ENCODE data around the gene PLEKHM3. TPM values are rescaled to one million over a fixed set of nuclear protein-coding genes. Genes with fewer than 3 reads are reported as not detected.
A peak's percentile ranks its signal among the peaks of the same experiment; 100 is the strongest.
"Not testable (repeated sequence)": the region's sequence is repeated elsewhere in the genome, so short reads cannot be mapped to it uniquely, and the experiment has no call there.

PLEKHM3 gene
- total RNA-seq, 1 experiment from 2014 or later, result 25.8 TPM

GRCh38 chr2:207819021-207819797 is 206.1 kb downstream of the PLEKHM3 start:
- in situ Hi-C loops (cut with HindIII; ENCODE audit: low sequenced_read_pairs), result no loop called here
- DNase-seq (ENCODE audit: low spot score), result no peak

- no peak for DNase-seq (ENCODE audit: low spot score)
- in situ Hi-C loops (cut with HindIII; ENCODE audit: low sequenced_read_pairs), result no loop called here
Observed at GRCh38 chr2:207816546-207816945, 208.8 kb downstream of the PLEKHM3 start.

DNA sequence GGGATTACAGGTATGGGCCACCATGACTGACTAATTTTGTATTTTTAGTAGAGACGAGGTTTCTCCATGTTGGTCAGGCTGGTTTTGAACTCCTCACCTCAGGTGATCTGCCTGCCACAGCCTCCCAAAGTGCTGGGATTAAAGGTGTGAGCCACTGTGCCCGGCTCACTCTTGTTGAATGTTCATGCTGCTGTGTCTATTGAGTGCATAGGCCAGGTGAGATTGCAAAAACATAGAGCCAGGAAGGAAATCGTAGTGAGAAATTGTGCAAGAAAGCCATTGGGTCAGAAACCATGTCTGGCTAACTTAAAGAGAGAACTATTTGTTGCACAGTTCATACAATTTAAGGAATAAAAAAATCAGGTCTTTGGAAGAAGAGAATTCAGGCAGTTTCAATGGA is 210.1 kb downstream of the PLEKHM3 start:
- no peak for DNase-seq (ENCODE audit: low spot score)
- in situ Hi-C loops (cut with HindIII; ENCODE audit: low sequenced_read_pairs), result no loop called here

DNA sequence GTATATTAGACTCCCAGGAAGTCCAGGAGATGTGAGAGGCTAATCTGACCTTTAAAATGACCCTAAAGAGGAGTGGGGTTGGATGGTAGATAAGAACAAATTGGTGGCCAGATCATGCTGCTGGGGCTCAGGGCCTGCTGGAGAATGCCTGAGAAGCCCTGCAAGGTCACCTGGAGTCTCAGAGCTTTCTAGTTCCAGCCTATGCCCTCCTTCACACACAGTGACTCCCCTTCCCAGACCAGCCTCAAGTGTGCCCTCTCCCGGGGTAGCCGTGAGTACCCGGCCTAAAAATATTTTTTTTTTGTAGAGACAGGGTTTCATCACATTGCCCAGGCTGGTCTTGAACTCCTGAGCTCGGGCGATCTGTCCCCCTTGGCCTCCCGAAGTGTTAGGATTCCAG is 211.4 kb downstream of the PLEKHM3 start:
- in situ Hi-C loops (cut with HindIII; ENCODE audit: low sequenced_read_pairs), result no loop called here
- peak; percentile 47 for DNase-seq (ENCODE audit: low spot score)

GRCh38 chr2:207813221-207813916 is 212.0 kb downstream of the PLEKHM3 start:
- in situ Hi-C loops (cut with HindIII; ENCODE audit: low sequenced_read_pairs), result no loop called here
- no peak for DNase-seq (ENCODE audit: low spot score)

- in situ Hi-C loops (cut with HindIII; ENCODE audit: low sequenced_read_pairs), result no loop called here
- DNase-seq (ENCODE audit: low spot score), result no peak
Observed at GRCh38 chr2:207812726-207813080, 212.6 kb downstream of the PLEKHM3 start.

DNA sequence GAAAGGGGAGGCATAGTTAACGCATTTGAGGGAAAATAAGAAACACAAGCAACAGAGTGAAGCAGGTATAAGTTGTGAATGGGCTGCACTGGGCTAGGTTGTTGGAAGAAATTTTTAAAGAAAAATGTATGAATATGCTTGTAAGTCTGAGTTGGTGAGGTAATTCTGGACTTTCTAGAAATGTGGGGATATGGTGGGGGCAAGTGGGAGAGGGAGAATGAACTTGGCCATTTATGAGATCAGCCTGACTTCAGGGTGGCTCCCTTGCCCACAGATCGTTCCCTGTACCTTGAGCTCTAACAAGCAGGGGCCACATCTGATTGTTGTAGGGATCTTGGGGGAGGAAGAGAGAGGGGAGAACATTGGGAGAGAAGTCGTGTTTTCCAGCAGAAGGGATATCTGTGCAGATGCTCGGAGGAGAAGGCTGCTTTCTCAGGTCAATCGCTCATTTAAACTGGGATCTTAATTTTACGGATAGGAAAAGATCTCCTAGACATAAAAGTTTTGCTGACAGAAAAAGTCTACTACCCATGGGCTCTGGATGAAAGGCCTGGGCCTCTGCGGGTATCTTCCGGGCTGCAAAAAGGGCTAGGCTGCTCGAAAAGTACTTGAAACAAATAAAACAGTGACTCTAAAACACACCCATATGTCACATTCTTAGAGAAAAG is 213.1 kb downstream of the PLEKHM3 start:
- in situ Hi-C loops (cut with HindIII; ENCODE audit: low sequenced_read_pairs), result no loop called here
- DNase-seq (ENCODE audit: low spot score), result peak; percentile 33

- DNase-seq (ENCODE audit: low spot score); in situ Hi-C loops (cut with HindIII; ENCODE audit: low sequenced_read_pairs): not testable (repeated sequence)
Observed at GRCh38 chr2:207811658-207812057, 213.7 kb downstream of the PLEKHM3 start.

DNA sequence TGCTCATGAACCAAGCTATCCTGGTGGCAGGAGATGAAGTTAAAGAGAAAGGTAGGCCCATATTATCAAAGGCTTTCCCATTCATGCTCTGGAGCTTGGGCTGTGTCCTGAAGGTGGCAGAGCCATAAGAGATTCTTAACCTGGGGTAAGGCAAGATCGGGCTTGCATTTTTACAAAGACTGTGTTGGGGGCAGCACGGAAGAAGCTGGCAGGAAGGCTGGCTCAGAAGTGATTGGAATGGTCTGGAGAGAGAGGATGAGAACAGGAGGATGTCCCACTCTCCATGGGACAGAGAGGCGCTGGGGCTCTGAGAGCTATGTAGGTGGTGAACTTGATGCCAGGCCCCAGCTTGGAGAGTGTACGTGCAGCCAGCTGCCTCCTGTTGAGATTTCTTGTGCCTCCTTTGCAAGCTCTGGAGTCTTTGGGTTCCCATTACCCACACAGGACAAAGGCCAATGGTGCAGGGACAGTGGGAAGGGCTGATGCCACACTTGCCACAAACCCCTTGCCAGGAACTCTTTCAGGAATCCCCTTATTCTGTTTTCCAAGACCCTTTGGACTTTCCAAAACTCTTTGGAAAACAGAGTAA is 215.0 kb downstream of the PLEKHM3 start:
- in situ Hi-C loops (cut with HindIII; ENCODE audit: low sequenced_read_pairs), result no loop called here

GRCh38 chr2:207808119-207808518 is 217.2 kb downstream of the PLEKHM3 start:
- no peak for DNase-seq (ENCODE audit: low spot score)
- in situ Hi-C loops (cut with HindIII; ENCODE audit: low sequenced_read_pairs), result no loop called here

More for the DNA sequence above, 215.0 kb downstream of the PLEKHM3 start:
- no peak for DNase-seq (ENCODE audit: low spot score)

DNA sequence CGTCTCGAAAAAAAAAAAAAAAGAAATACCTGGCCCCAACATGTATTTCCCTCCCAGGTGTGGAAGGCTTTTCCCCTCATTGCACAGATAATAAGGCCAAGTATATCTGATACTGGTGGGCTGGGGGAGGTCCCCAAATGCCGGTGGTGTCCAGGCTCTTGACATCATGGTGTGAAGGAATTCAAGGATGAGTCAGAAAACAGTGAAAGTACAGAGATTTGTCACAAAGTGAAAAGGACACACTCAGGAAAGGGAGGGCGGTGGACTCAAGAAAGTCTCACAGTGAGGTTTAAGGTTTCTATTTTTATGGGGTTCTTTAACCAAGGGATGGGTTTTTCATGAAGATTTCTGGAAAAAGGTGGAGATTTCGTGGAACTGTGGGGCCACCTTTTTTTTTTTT is 217.8 kb downstream of the PLEKHM3 start:
- DNase-seq (ENCODE audit: low spot score), result no peak
- in situ Hi-C loops (cut with HindIII; ENCODE audit: low sequenced_read_pairs), result no loop called here

DNA sequence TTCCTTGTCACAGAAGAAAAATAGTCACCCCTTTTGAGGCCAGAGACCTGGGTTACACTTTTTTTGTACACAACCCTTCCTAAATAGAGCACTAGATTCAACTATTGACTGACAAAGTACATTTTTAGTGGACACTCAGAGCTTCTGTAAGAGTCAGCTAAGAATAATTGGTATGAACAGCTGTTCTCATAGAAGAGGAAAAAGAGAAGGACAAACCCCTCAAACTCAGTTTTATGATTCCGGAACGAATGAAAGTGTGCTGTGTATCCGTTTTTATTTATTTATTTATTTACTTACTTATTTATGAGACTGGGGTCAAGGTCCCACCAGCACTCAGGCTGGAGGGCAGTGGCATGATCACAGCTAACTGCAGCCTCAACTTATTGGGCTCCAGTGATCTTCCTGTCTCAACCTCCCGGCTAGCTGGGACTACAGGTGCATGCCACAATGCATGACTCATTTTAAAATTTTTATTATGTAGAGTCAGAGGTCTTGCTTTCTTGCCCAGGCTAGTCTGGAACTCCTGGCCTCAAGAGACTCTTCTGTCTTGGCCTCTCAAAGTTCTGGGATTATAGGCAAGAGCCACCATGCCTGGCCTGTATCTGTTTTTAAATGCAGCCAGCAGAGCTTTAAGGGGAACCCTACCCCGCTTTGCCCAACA is 219.6 kb downstream of the PLEKHM3 start:
- in situ Hi-C loops (cut with HindIII; ENCODE audit: low sequenced_read_pairs), result no loop called here
- DNase-seq (ENCODE audit: low spot score), result no peak

DNA sequence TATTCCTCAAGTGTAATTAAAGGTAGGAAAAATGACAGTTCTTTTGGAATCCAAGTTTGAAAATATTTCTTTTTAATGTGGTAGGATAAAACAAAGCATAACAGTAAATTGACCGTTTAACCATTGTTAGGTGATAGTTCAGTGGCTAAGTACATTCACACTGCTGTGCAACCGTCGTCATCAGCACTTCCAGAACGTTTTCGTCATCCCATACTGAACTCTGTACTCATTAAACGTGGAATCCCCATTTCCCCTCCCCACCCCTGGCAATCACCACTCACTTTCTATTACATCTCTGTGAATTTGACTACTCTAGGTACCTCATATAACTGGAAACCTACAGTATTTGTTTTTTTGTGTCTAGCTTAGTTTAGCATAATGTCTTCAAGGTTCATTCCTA is 222.7 kb downstream of the PLEKHM3 start:
- in situ Hi-C loops (cut with HindIII; ENCODE audit: low sequenced_read_pairs), result no loop called here
- DNase-seq (ENCODE audit: low spot score), result no peak

DNA sequence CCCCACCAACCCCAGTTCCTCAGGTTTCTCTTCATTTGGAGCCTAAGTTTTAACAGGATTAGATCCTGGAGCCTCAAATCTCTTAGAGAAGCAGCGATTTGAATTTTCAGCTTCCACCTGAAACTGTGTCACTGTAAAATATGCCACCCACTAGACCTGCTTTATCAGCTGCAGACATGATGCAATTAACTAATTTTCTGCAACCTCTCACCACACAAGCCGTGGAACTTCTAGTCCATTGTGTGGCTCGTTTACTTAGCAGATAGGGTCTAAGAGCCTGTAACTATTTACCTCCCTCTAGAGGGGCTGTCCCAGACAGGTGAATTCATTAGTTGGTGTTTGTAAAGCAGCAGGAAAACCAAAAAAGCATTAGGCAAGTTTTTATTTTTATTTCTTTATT is 224.1 kb downstream of the PLEKHM3 start:
- in situ Hi-C loops (cut with HindIII; ENCODE audit: low sequenced_read_pairs), result no loop called here
- no peak for DNase-seq (ENCODE audit: low spot score)

- peak; percentile 74 for DNase-seq (ENCODE audit: low spot score)
- in situ Hi-C loops (cut with HindIII; ENCODE audit: low sequenced_read_pairs), result no loop called here
Observed at GRCh38 chr2:207796585-207797350, 228.6 kb downstream of the PLEKHM3 start.

DNA sequence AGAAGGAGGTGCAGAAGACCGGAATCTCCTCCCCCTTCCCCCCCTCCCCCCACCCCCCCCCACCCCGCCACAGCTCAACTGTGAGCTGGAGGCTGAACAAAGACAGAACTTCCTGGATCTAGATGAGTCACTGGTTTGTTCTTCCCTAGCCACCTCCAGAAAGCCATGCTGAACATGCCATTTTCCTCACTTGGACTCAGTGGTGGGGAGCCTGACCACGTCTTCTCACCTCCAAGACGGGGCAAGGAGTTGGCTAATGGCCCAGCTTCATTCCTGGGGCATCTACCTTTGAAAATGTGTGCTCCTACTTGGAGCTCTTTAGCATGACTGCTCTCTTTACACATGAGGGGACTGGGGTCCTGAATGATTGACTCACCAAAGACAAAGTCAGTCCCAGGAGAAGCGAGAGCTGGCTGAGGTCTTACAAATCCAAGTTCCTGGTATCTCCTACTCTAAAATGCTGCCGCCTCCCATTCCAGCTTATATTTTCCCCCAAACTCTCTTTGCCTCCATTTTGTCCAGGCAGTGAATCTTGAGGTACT is 233.0 kb downstream of the PLEKHM3 start:
- DNase-seq (ENCODE audit: low spot score), result no peak
- in situ Hi-C loops (cut with HindIII; ENCODE audit: low sequenced_read_pairs), result no loop called here

DNA sequence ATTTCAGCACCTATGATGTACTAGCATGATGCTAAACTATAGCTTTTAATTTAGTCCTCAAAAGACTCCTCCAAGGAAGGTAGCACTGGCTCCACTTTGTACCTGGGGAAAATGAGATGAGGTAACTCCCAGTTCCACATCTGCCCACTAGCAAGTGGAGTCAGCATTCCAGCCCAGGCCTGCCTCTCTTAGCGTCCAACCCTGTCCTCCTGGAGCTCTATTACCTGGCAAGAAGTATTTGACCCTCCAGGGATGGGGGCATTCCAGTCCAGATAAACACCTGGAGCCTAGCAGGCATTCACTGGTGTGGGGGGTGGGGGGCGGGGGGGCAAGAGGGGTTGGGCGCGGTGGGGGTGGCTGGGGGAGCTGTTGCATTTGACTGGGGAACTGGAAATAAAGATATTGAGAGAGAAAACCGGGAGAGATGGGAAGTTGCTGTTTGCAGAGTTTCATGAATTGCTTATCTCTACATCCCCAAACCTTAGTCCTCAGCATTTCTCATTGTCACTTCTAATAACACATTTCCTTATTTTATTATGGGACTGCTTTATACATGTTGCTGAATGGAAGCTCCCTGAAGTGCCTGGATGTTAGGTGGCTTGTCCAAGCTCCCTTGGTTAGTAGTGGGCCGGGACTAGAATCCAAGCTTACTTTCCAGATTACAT is 233.6 kb downstream of the PLEKHM3 start:
- in situ Hi-C loops (cut with HindIII; ENCODE audit: low sequenced_read_pairs), result no loop called here
- DNase-seq (ENCODE audit: low spot score), result no peak

- DNase-seq (ENCODE audit: low spot score), result no peak
- in situ Hi-C loops (cut with HindIII; ENCODE audit: low sequenced_read_pairs), result no loop called here
Observed at GRCh38 chr2:207790898-207791297, 234.4 kb downstream of the PLEKHM3 start.
